IMR-90 (cell line): Measurements from ENCODE around the gene ERRFI1. TPM values are rescaled to one million over a fixed set of nuclear protein-coding genes. Genes with fewer than 3 reads are reported as not detected.

Experiments used
- ATAC-seq: fragments of 200-7000 bp; cut with Tn5 transposase; 2 replicates; pipeline ENCODE4 v1.9.1; 2020; ENCODE audit warnings: low read depth, mild to moderate bottlenecking, moderate library complexity
- BruUV-seq: library from RNA; stranded (reverse); fragments of 400-500 nt; replicated peaks from 2 replicates; lab custom pipeline; 2021; lab: Mats Ljungman, UMichigan
- CTCF ChIA-PET: fragments of 300-600 bp; formaldehyde crosslinking; extraction: SDS; loops from one replicate; lab custom pipeline; 2021; ENCODE audit warnings: antibody characterized with exemption; lab: Yijun Ruan, JAX
- POLR2A ChIA-PET: fragments of 300-600 bp; sonication (Branson Sonifier 250); formaldehyde crosslinking; loops from one replicate; lab custom pipeline; 2022; ENCODE audit warnings: antibody characterized with exemption; ENCODE audit not compliant: unreplicated experiment; lab: Charles Lee
- DNase-seq: peaks from one replicate; pipeline ENCODE4 v3.0.0; 2013
- H2AFZ ChIP-seq: replicated peaks from 2 replicates; pipeline ENCODE3; 2013; ENCODE audit warnings: low read length, mild to moderate bottlenecking; ENCODE audit not compliant: poor library complexity
- H2AK5ac ChIP-seq: 2 replicates; pipeline ENCODE4 v1.6.1; 2013; ENCODE audit warnings: low read depth, low read length, inconsistent platforms
- H2AK9ac ChIP-seq: replicated peaks from 2 replicates; pipeline ENCODE3; 2013; ENCODE audit warnings: mild to moderate bottlenecking, low read depth, low read length, moderate library complexity; ENCODE audit not compliant: poor library complexity
- H2BK120ac ChIP-seq: 2 replicates; pipeline ENCODE4 v1.6.1; 2013; ENCODE audit warnings: low read depth, low read length, inconsistent platforms
- H2BK15ac ChIP-seq: 3 replicates; pipeline ENCODE4 v1.6.1; 2013; ENCODE audit warnings: low read depth, low read length, inconsistent platforms
- H2BK20ac ChIP-seq: 2 replicates; pipeline ENCODE4 v1.6.1; 2013; ENCODE audit warnings: low read depth, mild to moderate bottlenecking, inconsistent platforms, low read length, moderate library complexity
- H2BK5ac ChIP-seq: 2 replicates; pipeline ENCODE4 v1.6.1; 2013; ENCODE audit warnings: mild to moderate bottlenecking, low read depth, low read length, inconsistent platforms; ENCODE audit not compliant: poor library complexity, severe bottlenecking
- H3K14ac ChIP-seq: replicated peaks from 2 replicates; pipeline ENCODE4 v1.6.1; 2013; ENCODE audit warnings: low read depth, low read length, inconsistent platforms
- H3K18ac ChIP-seq: 2 replicates; pipeline ENCODE4 v1.6.1; 2013; ENCODE audit warnings: low read depth, low read length, control low read depth
- H3K23ac ChIP-seq: 2 replicates; pipeline ENCODE4 v1.6.1; 2013; ENCODE audit warnings: low read depth, low read length, inconsistent platforms
- H3K27ac ChIP-seq: 2 replicates; pipeline ENCODE4 v1.5.1; 2013; ENCODE audit warnings: mild to moderate bottlenecking, control low read depth, low read length; ENCODE audit not compliant: insufficient read depth
- H3K27me3 ChIP-seq: 2 replicates; pipeline ENCODE4 v1.6.1; 2013; ENCODE audit warnings: low read length; ENCODE audit not compliant: control insufficient read depth, insufficient read depth
- H3K36me3 ChIP-seq: 2 replicates; pipeline ENCODE4 v1.6.1; 2013; ENCODE audit warnings: low read length, mixed read lengths; ENCODE audit not compliant: control insufficient read depth, insufficient read depth
- H3K4ac ChIP-seq: 2 replicates; pipeline ENCODE4 v1.6.1; 2013; ENCODE audit warnings: low read depth, low read length, inconsistent platforms
- H3K4me1 ChIP-seq: 2 replicates; pipeline ENCODE4 v1.6.1; 2013; ENCODE audit warnings: low read length, mixed read lengths; ENCODE audit not compliant: control insufficient read depth, insufficient read depth
- H3K4me2 ChIP-seq: 2 replicates; pipeline ENCODE4 v1.6.1; 2013; ENCODE audit warnings: low read depth, mild to moderate bottlenecking, control low read depth, low read length, moderate library complexity
- H3K4me3 ChIP-seq: 2 replicates; pipeline ENCODE4 v1.5.1; 2013; ENCODE audit warnings: low read depth, mild to moderate bottlenecking, control low read depth, low read length, moderate library complexity; ENCODE audit not compliant: insufficient read depth
- H3K56ac ChIP-seq: 2 replicates; pipeline ENCODE4 v1.6.1; 2013; ENCODE audit warnings: low read length, inconsistent platforms; ENCODE audit not compliant: insufficient read depth; ENCODE audit errors: extremely low read depth
- H3K79me1 ChIP-seq, 2 experiments: 2 replicates each; pipeline ENCODE4 v1.6.1; 2013; ENCODE audit warnings: low read length in 2 of 2, inconsistent platforms in 1 of 2, low read depth in 1 of 2
- H3K9ac ChIP-seq: 2 replicates; pipeline ENCODE4 v1.6.1; 2013; ENCODE audit warnings: low read depth, low read length, control low read depth
- H3K9me1 ChIP-seq: 2 replicates; pipeline ENCODE4 v1.6.1; 2013; ENCODE audit warnings: low read length, inconsistent platforms; ENCODE audit not compliant: insufficient read depth
- H3K9me3 ChIP-seq: 2 replicates; pipeline ENCODE4 v1.6.1; 2013; ENCODE audit warnings: low read length; ENCODE audit not compliant: control insufficient read depth, insufficient read depth
- H4K20me1 ChIP-seq: 2 replicates; pipeline ENCODE4 v1.6.1; 2013; ENCODE audit warnings: low read length, inconsistent platforms; ENCODE audit not compliant: insufficient read depth
- H4K5ac ChIP-seq: 2 replicates; pipeline ENCODE4 v1.6.1; 2013; ENCODE audit warnings: mild to moderate bottlenecking, low read depth, low read length, control low read depth
- H4K8ac ChIP-seq, 2 experiments: 2 replicates each; pipeline ENCODE4 v1.6.1; 2013; ENCODE audit warnings: low read depth in 2 of 2, low read length in 2 of 2, control low read depth in 1 of 2, inconsistent platforms in 1 of 2
- H4K91ac ChIP-seq: 2 replicates; pipeline ENCODE4 v1.6.1; 2013; ENCODE audit warnings: low read depth, low read length, inconsistent platforms; ENCODE audit not compliant: insufficient read depth
- BHLHE40 ChIP-seq: fragments of 150-350 bp; IDR thresholded peaks from 2 replicates; pipeline ENCODE4 v1.6.1; 2016; ENCODE audit warnings: mild to moderate bottlenecking, low read depth, low read length
- CEBPB ChIP-seq: IDR thresholded peaks from 2 replicates; pipeline ENCODE4 v1.6.1; 2012; ENCODE audit warnings: low read depth, low read length, improper control_type of control experiment
- CTCF ChIP-seq: conservative IDR thresholded peaks from 2 replicates; pipeline ENCODE4 v1.5.1; 2012; ENCODE audit warnings: mild to moderate bottlenecking, low read depth, low read length, improper control_type of control experiment
- ELK1 ChIP-seq: fragments of 150-350 bp; IDR thresholded peaks from 2 replicates; pipeline ENCODE4 v1.6.1; 2016; ENCODE audit warnings: low read depth, mild to moderate bottlenecking, low read length, moderate library complexity, borderline replicate concordance
- FOS ChIP-seq: fragments of 150-350 bp; IDR thresholded peaks from 2 replicates; pipeline ENCODE4 v1.6.1; 2016; ENCODE audit warnings: low read depth, low read length
- MAFK ChIP-seq: IDR thresholded peaks from 2 replicates; pipeline ENCODE4 v1.6.1; 2012; ENCODE audit warnings: low read depth, low read length, improper control_type of control experiment
- MAZ ChIP-seq: IDR thresholded peaks from 2 replicates; pipeline ENCODE4 v1.6.1; 2012; ENCODE audit warnings: low read depth, mild to moderate bottlenecking, low read length, improper control_type of control experiment, moderate library complexity, borderline replicate concordance
- MXI1 ChIP-seq: IDR thresholded peaks from 2 replicates; pipeline ENCODE4 v1.6.1; 2012; ENCODE audit warnings: low read depth, mild to moderate bottlenecking, low read length, moderate library complexity, borderline replicate concordance
- POLR2A ChIP-seq: IDR thresholded peaks from 2 replicates; pipeline ENCODE4 v1.6.1; 2012; ENCODE audit warnings: mild to moderate bottlenecking, low read depth, low read length
- WGBS, 2 experiments: methylation state at CpG; one replicate each; pipeline versions ENCODE4 v1.1.5 to v1.1.7; 2013; ENCODE audit warnings: missing lambda C conversion rate in 2 of 2; ENCODE audit not compliant: insufficient read length in 1 of 2; ENCODE audit errors: extremely low coverage in 2 of 2; 5-methylcytosine and 5-hydroxymethylcytosine counted together
- dilution Hi-C: fragments of 300-500 bp; cut with HindIII; formaldehyde crosslinking; loops from one replicate; pipeline ENCODE4 v1.14.3; 2018; ENCODE audit warnings: low sequenced_read_pairs; ENCODE audit not compliant: unreplicated experiment
- in situ Hi-C: fragments of 300-500 bp; cut with MboI; formaldehyde crosslinking; loops from 3 replicates; pipeline ENCODE4 v1.14.3; 2019; ENCODE audit warnings: low sequenced_read_pairs, inconsistent platforms, mixed read lengths
- intact Hi-C: fragments of 100-400 bp; cut with micrococcal nuclease; formaldehyde crosslinking; loops from 2 replicates; pipeline ENCODE4 v1.10.0; 2022
- polyA plus RNA-seq, 3 experiments: library from polyadenylated mRNA; depleted of rRNA; stranded (reverse); fragments of >200 nt; gene quantifications; 2 replicates each; pipeline ENCODE4 v1.2.3, GENCODE V29; 2012; ENCODE audit warnings: low replicate concordance in 1 of 3
- total RNA-seq: library from RNA; depleted of rRNA; stranded (reverse); fragments of >200 nt; gene quantifications from 2 replicates; pipeline ENCODE4 v1.2.3, GENCODE V29; 2012

The ERRFI1 gene
- total and polyA plus RNA-seq, 2 of the 4 experiments (the other 2 are of a cell fraction), result 101 to 145 TPM

GRCh38 chr1:8026976-8027747 is 1.1 kb upstream of the ERRFI1 start:
- dilution Hi-C loops, result no loop called here
- ChIA-PET POLR2A (interaction anchor here (0.5 to 0.9 kb wide), 5 partner anchors 50 to 287 kb away, joined by 3 to 18 read pairs (median 3); no protein-coding TSS in a partner anchor), CTCF (interaction anchor here (0.7 to 1.3 kb wide), 2 partner anchors 12 to 288 kb away, joined by 3 to 4 read pairs; no protein-coding TSS in a partner anchor)
- Histone ChIP-seq H3K27ac (peak overlapping the region; percentile 95), H2BK20ac (peak overlapping the region; percentile 97), H4K91ac (peak overlapping the region; percentile 99), H2AK5ac (peak overlapping the region; percentile 100), H3K27me3 (no peaks in the 10 kb centered on the region), H2AK9ac (peak overlapping the region; percentile 98), H2BK5ac (peak overlapping the region; percentile 99), H3K79me1 (peaks cover 4 to 33% of the 10 kb centered on the region in 2 experiments; a peak in 2 of 4 replicates), H3K18ac (peak overlapping the region; percentile 100), H4K8ac (peak overlapping the region; percentile 93 to 95), H3K9me1 (peaks cover 8% of the 10 kb centered on the region), H3K36me3 (no peaks in the 10 kb centered on the region; the same call in 1 of the 2 replicates), H4K20me1 (peaks cover 42% of the 10 kb centered on the region), H3K4me3 (peak overlapping the region; percentile 66), H3K9ac (peak overlapping the region; percentile 97), H3K4me1 (peaks cover 14% of the 10 kb centered on the region), H3K9me3 (no peaks in the 10 kb centered on the region), H3K23ac (peak overlapping the region; percentile 100), H2BK15ac (peak overlapping the region; percentile 99), H3K14ac (peak overlapping the region; percentile 99), H4K5ac (peak overlapping the region; percentile 100), H2BK120ac (peak overlapping the region; percentile 99), H3K56ac (peak overlapping the region; percentile 74), H3K4ac (peak overlapping the region; percentile 100), H3K4me2 (peak overlapping the region; percentile 100), H2AFZ (peak overlapping the region; percentile 82)
- 67% methylated on average over 14 of the region's 25 CpGs; no CpG with 5 or more reads in 1 of the 2 experiments for WGBS, 2 experiments
- in situ Hi-C loops, result no loop called here
- BruUV-seq, result no TSS peak
- intact Hi-C loops, result loop anchor here (2.0 to 5.0 kb wide), 4 partner anchors 44 to 212 kb away; no protein-coding TSS in a partner anchor
- ATAC-seq (peak; percentile 21), DNase-seq (peak; percentile 80)
- TF ChIP-seq CEBPB (peak; percentile 95), MAFK (no peak), MXI1 (no peak), BHLHE40 (peak; percentile 15; the same call in 1 of the 2 replicates), MAZ (peak; percentile 45; the same call in 1 of the 2 replicates), CTCF (no peak), FOS (peak; percentile 41; the same call in 1 of the 2 replicates), POLR2A (peak; percentile 65; the same call in 1 of the 2 replicates), ELK1 (no peak)
